ENCODE results near the gene ANTXR1.

ANTXR1 gene

DNA sequence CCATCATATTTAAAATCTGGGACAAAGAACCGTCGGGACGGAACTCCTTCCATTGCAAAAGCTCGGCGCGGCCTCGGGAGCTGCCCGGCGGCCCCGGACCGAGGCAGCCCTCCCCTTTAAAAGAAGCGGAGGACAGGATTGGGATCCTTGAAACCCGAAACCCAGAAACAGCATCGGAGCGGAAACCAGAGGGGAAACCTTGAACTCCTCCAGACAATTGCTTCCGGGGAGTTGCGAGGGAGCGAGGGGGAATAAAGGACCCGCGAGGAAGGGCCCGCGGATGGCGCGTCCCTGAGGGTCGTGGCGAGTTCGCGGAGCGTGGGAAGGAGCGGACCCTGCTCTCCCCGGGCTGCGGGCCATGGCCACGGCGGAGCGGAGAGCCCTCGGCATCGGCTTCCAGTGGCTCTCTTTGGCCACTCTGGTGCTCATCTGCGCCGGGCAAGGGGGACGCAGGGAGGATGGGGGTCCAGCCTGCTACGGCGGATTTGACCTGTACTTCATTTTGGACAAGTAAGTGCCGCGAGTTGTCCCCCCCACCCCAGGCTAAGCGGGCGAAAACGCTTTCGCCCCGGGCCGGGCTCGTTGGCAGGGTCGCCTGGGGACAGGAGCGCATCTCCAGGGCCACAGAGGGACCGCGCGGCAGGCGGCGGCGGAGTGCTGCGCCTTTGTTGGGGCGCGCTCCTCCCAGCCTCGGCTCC is at the start of gene ANTXR1:
Gene ANTXR1, plus strand, starts transcription at position 38 of the 698 bp plus-strand sequence. Its CDS starts 321 bp downstream, at position 359.
- DNase-seq: peak; percentile 79 to 83

DNA sequence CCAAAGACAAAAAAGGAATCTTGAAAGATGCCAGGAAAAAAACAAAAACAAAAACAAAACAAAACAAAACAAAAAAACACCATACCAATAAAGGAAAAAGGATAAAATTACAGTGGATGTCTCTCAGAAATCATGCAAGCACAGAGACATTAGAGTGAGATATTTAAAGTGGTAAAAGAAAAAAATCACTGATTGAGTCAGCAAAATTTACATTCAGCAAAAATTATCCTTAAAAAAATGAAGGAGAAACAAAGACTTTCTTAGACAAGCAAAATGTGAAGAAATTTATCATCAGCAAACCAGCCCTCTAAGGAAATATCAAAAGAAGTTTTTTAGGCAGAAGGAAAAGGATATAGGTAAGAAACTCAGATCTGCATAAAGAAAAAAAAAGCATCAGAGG is 48.7 kb upstream of the ANTXR1 start:
- DNase-seq: no peak

DNA sequence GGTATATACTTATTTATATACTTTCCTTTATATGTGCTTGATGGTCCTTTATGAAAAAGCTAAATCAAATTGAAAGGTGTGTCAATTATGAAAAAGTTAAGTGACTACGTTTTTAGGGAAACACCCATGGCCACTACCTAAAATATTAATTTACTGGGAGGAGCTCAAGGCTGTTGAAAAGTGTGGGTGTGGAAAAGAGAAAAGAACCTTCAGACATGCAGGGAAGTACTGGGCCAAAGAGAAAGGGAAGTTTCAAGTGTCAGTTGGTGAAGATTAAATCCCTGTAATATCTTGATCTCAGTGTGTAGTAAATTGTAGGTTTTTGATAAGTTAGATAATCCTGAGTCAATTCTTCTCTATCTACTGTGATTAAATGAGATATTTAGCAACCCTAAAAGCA is 44.8 kb upstream of the ANTXR1 start:
- no peak for DNase-seq

- DNase-seq: no peak
Observed at GRCh38 chr2:68969736-68970490, 43.1 kb upstream of the ANTXR1 start.

GRCh38 chr2:68970566-68971265 is 42.3 kb upstream of the ANTXR1 start:
- no peak for DNase-seq

- no peak for DNase-seq
Observed at GRCh38 chr2:68971591-68972231, 41.3 kb upstream of the ANTXR1 start.

DNA sequence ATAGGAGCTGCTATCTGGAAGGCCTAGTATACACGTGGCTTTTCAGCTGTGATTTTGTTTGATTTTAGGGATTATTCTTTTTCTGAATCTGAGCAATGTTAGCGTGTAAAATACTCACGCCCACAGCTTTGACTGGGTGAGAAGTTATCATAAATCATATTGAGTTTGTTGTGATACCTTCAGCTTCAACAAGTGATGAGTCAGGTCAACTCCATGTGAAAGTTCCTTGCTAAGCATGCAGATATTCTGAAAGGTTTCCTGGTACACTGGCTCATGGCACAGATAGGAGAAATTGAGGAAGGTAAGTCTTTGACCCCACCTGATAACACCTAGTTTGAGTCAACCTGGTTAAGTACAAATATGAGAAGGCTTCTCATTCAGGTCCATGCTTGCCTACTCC is 38.7 kb upstream of the ANTXR1 start, which contains the start of gene GKN1:
Gene GKN1, plus strand, starts transcription at position 386 of the 400 bp plus-strand sequence. CDS start 42 bp downstream, outside the sequence.
- DNase-seq: no peak

- no peak for DNase-seq
Observed at GRCh38 chr2:68974946-68975665, 37.9 kb upstream of the ANTXR1 start.

GRCh38 chr2:68975844-68976243 is 37.1 kb upstream of the ANTXR1 start:
- no peak for DNase-seq

GRCh38 chr2:68977453-68977852 is 35.5 kb upstream of the ANTXR1 start:
- DNase-seq: no peak

DNA sequence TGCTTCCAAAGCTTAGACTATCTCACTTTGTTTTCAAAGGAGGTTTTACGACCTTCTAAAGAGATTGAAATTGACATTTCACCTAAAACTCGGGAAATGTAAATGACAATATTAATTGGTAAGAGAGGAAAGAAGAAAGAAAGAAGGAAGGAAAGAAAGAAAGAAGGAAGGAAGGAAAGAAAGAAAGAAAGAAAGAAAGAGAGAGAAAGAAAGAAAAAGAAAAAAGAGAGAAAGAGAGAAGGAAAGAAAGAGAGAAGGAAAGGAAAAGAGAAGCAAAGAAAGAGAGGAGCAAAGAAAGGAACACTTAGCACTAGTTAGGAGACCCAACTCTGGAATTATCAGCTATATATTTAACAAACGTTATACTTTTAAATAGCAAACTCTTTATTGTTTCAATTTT is 34.9 kb upstream of the ANTXR1 start:
- no peak for DNase-seq

GRCh38 chr2:68980956-68981355 is 32.0 kb upstream of the ANTXR1 start:
- DNase-seq: no peak

GRCh38 chr2:68987021-68987503 is 25.9 kb upstream of the ANTXR1 start:
- DNase-seq: no peak

DNA sequence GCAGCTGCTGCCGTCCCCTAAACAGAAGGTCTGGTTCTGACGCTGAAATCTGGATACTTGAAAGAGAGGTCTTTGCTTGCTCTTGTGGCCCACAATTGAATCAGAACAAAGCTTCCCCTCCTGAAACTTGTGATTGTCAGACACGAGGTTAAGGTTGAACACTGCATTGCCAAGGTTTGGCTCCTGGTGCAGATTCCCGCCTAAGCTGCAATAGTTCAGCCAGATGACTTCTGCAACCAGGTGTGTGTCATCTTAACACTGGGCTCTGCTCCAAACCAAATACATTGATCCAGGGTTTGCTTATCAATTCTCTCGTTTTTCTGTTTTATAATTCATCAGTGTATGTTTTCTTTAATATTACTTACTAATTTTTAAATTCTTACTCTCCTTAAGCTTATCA is 23.9 kb upstream of the ANTXR1 start:
- no peak for DNase-seq

GRCh38 chr2:68992341-68992740 is 20.6 kb upstream of the ANTXR1 start:
- DNase-seq: no peak

DNA sequence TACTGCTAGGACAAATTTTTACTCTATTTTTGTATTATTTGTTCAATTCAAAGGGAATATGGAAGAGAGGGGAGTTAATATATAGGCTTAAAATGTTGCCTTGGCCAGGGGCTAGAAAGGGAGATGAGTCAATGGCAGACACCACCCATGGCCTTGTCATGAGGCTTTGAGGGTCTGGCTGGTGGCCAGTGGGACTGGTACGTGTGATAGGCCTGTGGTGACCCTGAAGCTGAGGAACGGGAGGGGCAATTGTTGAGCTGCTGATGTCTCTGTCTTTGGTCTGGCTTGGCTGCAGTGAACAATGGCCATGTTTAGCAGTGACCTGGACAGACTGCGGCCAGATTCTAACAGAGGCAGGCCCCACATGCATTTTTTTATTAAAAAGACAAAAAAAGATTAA is 20.0 kb upstream of the ANTXR1 start:
- DNase-seq: no peak

DNA sequence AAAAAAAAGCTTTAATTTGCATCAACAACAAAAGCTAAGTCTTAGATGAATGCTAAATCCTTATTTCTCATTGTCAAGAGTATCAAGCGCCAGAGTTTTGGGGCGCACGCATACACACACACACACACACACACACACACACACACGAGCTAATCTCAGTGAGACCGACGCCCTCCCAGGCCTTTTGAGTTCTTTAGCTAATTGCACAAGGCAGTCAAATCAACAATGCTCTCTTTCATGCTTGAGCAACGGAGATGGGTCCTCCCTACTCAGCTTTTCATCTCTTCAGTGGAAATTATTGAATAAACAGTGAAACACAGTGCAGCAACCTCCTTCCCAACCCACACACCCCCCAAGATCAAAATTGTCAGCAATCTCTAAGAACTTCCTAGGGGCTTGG is 19.3 kb upstream of the ANTXR1 start:
- no peak for DNase-seq

DNA sequence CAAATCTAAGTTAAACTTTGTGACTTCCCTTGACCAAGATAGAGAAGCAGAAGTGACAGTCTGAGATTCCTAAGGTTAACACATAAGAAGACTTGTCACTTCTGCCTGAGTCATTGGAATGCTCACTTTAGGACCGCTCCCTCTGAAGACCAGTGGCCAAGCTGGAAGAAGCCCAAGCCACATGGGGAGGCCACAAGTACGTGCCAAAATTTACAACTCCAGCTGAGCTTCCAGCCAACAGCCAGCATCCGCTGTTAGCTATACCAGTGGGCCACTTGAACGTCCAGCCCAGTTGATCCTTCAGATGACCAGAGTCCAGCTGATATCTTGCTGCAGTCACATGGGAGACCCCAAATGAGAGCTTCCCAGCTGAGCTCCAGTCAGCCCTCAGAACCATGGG is 18.1 kb upstream of the ANTXR1 start:
- no peak for DNase-seq

GRCh38 chr2:68995916-68996315 is 17.1 kb upstream of the ANTXR1 start:
- no peak for DNase-seq

DNA sequence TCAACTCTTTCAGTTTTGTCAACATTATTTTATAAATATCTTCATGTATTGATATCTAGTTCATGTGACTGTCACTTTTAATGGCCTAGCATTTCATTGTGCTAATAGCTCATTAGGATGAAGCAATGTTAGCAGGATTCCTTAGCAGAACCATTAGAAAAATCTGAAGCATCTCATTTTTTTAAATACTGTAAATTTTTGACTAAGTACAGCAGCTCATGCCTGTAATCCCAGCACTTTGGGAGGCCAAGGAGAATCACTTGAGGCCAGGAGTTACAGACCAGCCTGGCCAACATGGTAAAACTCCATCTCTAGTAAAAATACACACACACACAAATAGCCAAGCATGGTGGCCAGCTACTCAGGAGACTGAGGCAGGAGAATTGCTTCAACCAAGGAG is 15.6 kb upstream of the ANTXR1 start:
- no peak for DNase-seq

DNA sequence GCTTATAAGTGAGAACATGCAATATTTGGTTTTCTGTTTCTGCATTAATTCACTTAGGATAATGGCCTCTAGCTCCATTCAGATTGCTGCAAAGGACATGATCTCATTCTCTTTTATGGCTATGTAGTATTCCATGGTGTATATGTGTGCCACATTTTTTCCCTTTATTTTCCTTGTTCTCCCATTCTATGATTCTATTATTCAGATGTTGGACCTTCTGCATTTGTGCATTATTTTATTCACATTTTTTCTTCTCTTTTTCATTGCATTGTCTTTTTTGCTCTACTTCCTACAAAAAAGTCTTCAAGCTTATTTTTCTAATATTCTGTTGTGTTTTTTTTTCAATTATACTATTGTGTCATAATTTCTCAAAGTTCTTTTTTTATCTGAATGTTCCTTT is 11.1 kb upstream of the ANTXR1 start:
- no peak for DNase-seq

- no peak for DNase-seq
Observed at GRCh38 chr2:69003731-69004130, 9.2 kb upstream of the ANTXR1 start.
